NCI-H2107 treated with DMSO at 0.1 percent for 48 hours (cell line): ENCODE data around the gene CACNA2D1.

Experiments used
- DNase-seq: peaks from one replicate; lab custom pipeline; 2025; ENCODE audit not compliant: unreplicated experiment; lab: John Stamatoyannopoulos, UW

The CACNA2D1 gene

GRCh38 chr7:82289152-82289535 lies 154.4 kb downstream of the CACNA2D1 start:
- DNase-seq, result no peak

DNA sequence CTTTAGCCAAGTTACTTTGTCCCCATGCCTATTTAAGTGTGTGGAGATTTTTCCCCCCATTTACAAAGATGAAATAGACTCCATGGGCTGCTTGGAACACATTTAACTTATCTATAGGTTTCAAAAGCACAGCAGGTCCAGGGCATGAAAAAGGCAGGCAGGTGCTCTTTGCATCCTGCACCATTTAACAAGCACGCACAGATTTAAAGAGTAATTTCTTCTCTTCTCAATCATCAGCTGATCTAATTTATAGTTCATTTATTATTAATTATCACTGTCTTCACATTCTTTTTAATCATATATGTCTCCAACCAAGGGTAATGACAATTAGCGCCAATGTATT lies 156.8 kb downstream of the CACNA2D1 start:
- DNase-seq, result no peak

GRCh38 chr7:82286096-82286797 lies 157.3 kb downstream of the CACNA2D1 start:
- DNase-seq, result no peak

DNA sequence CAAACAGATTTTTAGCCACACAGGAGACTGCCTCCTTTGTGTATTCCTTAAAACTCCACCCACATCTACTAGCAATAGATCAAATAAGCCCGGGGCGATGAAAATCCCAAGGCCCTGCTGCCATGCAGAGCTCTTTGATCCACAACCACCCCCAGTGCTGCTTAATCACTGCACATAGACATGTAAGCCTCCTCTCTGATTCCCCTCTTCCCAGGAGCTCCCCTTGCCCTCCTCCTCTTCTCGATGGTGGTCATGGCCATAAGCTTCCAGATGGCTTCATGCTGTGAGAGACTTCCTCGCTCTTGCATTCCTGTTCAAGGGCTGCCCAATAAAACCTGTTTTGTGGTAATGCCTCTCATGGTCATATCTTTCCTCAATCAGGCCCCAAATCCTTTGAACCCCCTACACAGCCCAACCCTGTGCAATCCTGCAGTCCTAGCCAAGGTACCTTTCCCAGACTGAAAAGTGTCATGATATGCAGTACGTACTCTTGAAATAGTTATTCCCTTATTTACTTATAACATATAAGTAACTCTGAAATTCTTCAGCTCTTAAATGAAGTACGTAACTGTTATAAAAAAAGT lies 158.5 kb downstream of the CACNA2D1 start:
- no peak for DNase-seq

DNA sequence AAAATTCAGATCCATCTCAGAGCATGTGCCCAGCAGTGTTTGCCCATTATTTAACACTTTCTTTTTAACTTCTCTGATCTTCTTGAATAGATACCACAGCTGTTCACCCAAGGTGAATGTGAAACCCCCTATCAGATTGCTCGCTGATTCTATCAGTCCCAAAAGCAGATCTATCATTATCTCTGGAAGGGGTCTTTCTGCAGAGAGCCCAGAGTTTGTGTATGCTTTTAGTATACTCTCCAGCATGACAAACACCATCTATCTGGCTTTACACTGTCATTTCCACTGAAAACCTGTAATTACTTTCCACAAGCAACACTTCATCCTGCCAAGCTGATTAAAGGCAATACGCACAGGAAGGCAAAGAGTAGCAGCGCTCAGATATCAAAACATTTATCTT lies 168.2 kb downstream of the CACNA2D1 start:
- peak; percentile 33 for DNase-seq

- DNase-seq, result no peak
Measured at GRCh38 chr7:82274681-82275080, 168.9 kb downstream of the CACNA2D1 start.

DNA sequence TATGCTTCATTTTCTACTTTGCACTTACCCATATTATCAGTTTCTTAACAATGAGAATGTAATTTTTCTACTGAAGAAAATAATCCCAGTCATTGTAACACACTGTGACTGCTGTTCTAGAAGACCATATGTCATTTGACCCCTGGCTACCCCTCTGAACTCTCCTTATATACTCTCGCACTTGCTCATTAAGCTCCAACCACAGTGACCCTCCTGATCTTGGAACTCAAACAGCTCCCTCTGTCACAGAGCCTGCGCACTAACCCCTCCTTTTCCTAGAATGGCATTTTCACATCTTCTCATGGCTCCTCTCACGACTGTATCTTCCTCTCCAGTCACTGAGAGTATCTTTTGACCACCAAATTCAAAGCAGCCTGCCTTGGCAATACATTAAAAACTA lies 169.7 kb downstream of the CACNA2D1 start:
- DNase-seq, result no peak

GRCh38 chr7:82270870-82271269 lies 172.7 kb downstream of the CACNA2D1 start:
- no peak for DNase-seq

- no peak for DNase-seq
Measured at GRCh38 chr7:82268632-82269031, 174.9 kb downstream of the CACNA2D1 start.

DNA sequence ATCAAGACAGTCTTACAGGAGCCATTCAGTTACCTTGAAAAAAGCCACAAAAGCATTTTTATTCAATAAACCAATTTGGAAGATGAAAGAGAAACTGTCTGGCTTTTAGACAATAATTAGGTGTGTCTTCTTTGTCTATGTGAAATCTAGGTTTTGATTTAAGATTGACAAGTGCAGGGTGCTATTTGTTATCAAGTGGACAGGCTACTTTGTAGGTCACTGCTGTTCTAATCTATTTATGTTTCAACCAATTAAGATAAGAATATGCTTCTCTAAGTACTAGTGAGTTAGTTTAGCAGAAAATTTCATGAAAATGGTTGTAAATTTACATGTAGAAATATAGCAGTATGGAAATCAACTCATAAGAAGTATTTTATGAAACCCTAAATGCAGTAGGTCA lies 177.5 kb downstream of the CACNA2D1 start:
- DNase-seq, result no peak

DNA sequence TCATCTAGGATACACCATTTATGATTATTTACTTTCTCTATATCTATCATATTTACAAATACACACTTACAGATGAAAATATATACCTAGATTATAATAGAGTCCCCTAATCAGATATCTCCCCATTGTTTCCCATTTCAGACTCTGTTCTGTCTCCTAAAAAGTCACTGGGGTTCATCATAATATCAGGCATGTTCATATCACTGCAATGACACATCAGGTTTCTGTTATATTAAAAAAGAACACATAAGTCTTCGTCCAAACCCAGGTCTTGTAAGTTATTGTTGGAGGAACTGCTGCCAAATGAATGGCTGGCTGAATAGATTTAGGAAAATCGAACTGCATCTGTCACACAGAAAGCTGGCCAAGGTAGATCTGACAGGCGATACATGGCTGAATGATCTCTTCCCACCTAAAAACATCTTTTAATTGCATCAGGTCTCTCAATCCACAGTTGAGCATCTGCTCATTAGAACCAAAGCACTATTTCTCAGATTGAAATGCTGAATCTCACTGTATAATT lies 178.7 kb downstream of the CACNA2D1 start:
- DNase-seq, result no peak

DNA sequence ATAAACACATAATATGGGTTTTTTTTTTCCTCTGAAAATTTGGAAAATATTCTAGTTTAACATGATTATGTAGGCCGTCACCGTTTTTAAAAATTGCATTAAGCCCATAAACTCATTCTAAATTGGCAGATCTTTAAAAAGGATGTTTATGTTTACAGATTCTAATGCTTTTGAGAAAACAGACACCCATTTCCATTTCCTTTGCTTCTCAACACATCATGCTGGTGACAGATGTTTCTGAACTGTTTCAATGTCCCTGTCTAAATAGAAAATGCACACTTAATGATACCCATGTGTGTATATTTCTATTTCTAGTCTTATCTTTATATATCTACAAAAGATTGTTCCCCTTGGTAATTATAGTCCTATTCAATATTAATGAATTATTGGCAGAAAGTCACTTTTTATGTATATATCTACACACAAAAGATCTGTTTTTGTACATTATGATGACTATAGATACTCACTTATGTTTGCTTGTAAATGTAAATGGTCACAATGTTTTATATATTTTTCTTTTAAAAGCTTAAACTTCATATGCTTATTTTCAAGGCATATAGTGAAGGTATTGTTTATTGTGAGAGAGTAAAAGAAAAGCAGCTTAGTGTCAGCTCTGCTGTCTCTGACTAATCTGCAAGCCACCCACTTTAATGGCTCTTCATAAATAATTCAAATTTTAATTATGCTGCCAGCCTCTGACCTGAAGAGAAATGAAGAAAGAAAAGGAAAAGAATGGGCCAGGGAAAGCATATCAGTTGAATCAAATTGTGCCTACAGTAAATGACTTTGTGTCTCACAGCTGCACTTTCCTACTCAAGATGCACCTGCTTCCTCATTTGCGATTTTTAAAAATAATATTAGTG lies 179.4 kb downstream of the CACNA2D1 start:
- no peak for DNase-seq

GRCh38 chr7:82258181-82258580 lies 185.4 kb downstream of the CACNA2D1 start:
- no peak for DNase-seq

DNA sequence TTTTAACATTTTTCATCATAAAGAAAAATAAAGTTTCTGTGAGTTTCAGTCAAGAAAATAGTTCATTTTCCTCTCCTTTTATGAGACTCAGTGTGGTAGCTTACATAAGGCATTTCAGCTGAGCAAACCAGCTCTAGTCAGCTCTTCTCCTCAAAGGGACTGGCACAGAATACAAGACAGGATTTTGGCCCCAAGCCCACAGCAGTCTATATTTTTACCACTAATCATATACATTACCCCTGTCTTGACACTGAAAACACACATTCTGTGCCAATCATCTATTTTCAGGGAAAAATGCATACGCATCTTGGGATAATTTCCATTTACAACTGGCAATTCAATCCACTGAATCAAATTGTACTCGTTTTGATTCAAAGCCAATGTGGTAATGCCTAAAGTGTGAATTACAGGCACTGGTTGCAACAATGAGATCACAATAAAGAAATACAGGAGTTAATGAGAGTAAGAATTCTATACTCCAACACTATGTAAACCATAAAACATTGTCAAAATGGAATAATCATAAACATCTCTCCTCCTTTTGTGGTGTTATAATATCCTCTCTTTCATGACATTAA lies 186.4 kb downstream of the CACNA2D1 start:
- DNase-seq, result no peak

DNA sequence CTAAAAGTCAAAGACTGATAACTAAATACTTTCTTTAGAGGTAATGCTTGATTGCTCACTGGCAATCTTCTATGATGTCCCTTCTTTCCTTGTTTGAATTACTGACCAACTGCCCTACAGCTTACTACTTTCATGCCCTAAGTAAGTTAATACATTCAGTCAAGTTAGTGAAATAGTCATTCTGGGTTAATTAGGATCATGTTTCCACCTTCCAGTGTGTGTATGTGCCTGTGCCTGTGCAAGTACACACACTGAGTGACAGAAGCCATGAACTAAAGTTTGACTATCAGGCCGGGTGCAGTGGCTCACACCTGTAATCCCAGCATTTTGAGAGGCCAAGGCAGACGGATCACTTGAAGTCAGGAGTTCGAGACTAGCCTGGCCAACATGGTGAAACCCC lies 187.9 kb downstream of the CACNA2D1 start:
- DNase-seq, result no peak

GRCh38 chr7:82250598-82250997 lies 193.0 kb downstream of the CACNA2D1 start:
- DNase-seq, result no peak

DNA sequence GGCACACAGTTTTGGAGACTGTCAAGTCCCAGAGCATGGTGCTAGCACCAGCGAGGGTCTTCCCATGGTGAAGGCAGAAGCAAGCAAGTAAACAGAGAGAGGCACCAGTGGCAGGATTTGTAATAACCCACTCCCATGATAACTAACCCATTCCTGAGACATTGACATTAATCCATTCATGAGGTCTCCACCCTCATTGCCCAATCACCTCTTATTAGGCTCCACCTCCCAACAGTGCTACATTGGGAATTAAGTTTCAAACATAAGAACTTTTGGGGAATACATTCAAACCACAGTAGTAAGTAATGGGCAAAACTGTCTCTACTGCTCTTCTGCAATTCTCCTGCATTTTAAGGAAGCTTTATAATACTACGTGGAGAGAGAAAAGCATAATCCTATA lies 193.6 kb downstream of the CACNA2D1 start:
- DNase-seq, result no peak

GRCh38 chr7:82247814-82248433 lies 195.7 kb downstream of the CACNA2D1 start:
- DNase-seq, result peak; percentile 45

DNA sequence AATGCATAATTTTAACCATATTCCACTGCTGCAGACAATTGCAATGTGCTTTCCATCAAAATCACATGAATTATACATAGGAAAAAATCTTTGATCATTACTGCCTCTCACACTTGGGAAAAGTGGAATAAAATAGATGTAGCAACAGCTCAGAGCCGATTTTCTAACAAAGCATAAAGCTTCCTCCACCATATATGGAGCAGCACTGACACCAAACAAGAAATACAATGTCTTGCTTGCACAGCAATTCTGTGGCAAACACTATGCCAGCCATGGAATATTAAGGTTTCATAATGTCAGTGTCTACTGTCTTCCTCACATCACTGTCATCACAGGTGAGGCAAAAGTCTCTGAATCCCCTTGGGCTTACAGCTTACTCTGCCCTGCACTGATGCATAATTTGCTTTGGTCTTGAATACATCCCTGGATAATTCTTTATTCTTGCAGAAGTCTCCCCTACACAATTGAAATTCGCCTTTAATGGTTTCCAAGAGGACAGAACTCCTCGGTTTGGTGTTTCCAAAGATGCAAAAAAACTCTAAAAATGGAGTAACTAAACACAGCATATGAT lies 198.5 kb downstream of the CACNA2D1 start:
- no peak for DNase-seq

DNA sequence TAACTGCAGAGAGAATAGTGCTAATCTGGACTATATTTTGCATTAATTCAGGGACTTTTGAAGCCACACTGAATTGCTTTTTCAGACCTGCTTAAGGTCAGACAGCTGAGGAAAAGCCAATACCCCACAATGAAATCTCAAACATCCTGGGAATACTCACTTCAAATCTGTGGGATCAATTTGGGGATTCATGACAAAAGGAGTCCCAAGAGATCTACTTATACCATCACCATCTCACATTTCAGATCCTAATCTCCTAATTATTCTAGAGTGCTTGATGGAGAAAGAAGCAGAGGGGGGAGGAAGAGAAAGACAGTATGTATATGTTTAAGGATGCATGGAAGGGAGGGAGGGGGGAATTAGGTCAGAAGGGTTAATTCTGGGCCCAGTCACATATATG lies 202.2 kb downstream of the CACNA2D1 start:
- DNase-seq, result no peak

GRCh38 chr7:82235713-82236112 lies 207.9 kb downstream of the CACNA2D1 start:
- DNase-seq, result no peak
